NCI-H2196 treated with DMSO at 0.1 percent for 48 hours (cell line): ENCODE results near the gene HENMT1.
"Not testable (repeated sequence)": the region's sequence is repeated elsewhere in the genome, so short reads cannot be mapped to it uniquely, and the experiment has no call there.

Experiments
- DNase-seq: peaks from one replicate; lab custom pipeline; 2025; ENCODE audit not compliant: unreplicated experiment; lab: John Stamatoyannopoulos, UW

HENMT1 gene

DNA sequence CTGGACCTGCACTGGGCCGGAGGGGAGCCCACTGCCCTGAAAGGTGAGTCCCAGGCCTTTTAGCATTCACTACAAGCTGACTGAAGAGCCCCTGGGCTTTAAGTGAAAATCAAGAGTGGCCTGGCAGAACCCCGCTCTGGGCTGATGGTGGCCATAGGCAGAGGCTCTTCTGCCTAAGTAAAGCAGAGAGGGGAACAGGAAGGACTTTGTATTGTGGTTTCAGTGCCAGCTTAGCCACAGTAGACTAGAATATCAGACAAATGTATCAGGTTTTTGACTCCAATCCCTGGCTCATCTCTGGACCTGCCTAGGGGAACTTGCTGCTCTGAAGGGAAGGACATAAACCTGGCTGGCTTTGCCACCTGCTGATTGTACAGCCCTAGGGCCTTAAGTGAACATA, 10.2 kb upstream of the HENMT1 start:
- no peak for DNase-seq

DNA sequence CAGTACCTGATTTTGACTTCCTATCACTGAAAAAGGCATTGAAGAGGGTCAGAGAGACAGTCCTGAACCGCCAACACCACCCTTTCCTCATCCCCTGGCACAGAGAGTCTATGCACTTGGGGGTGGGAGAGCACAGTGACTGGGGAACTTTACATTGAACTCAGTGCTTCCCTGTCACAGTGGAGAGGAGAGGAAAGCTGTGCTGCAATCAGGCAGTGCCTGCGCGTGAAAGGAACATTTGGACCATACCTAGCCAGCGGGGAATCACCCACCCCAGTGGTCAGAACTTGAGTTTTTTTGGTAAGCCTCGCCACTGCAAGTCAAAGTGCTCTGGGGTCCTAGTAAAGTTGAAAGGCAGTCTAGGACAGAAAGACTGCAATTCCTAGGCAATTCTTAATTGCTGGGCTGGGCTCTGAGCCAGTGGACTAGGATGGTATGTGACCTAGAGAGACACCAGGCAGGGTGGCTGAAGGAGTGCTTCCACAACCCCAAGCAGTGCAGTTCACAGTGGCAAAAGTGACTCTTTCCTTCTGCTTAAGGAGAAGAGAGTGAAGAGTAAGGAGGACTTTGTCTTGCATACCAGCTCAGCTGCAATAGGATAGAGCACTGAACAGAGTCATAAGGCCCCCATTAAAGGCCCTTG, 9.4 kb upstream of the HENMT1 start:
- no peak for DNase-seq

DNA sequence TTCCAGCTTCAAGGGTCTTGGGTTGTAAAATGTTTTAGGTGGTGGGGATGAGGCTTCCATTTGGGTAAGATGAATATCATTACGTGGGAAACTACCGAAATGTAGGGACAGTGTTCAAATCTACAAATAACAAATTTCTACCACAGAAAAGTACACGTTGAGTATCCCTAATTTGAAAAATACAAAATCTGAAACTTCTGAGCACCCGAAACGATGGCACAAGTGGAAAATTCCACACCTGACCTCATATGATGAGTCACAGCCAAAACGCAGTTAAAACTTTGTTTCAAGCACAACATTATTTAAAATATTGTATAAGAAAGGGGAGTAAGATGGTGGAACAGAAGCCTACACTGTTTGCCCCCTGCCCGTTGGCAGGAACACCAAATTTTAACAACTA, 8.8 kb upstream of the HENMT1 start:
- DNase-seq, result no peak

DNA sequence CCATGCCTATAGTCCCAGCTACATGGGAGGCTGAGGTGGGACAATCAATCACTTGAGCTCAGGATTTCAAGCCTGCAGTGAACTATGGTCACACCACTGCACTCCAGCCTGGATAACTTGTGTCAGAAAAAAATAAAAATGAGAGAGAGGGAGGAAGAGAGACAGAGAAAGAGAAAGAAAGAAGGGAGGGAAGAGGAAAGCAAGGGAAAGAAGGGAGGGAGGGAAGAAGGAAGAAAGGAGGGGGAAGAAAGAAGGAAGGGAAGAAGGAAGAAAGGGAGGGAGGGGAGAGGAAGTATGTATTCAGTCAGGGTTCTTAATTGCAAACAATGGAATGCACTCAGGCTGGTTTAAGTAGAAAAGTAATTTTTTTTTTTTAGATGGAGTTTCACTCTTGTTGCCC, 7.9 kb upstream of the HENMT1 start:
- no peak for DNase-seq

DNA sequence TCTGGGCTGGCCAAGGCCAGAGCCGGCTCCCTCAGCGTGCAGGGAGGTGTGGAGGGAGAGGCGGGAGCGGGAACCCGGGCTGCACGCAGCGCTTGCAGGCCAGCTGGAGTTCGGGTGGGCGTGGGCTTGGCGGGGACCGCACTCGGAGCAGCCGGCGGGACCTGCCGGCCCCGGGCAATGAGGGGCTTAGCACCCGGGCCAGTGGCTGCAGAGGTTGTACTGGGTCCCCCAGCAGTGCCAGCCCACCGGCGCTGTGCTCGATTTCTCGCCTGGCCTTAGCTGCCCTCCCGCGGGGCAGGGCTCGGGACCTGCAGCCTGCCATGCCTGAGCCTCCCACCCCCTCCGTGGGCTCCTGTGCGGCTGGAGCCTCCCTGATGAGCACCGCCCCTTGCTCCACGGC, 6.5 kb upstream of the HENMT1 start:
- not testable (repeated sequence) for DNase-seq

DNA sequence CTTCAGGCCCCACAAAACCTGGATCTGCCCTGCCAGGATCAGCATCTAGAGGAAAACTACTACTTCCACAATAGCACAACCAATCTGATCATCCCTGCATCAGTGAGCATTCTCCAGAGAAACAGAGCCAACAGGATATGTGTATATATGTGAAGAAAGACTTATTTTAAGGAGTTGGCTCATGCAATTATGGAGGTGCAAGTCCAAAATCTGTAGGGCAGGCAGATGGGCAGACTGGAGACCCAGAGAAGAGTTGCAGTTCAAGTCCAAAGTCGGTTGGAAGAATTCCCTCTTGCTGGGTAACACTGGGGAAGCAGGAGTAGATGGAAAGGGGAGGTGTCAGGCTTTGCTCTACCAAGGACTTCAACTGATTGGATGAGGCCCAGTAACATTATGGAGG, 4.9 kb upstream of the HENMT1 start:
- no peak for DNase-seq

DNA sequence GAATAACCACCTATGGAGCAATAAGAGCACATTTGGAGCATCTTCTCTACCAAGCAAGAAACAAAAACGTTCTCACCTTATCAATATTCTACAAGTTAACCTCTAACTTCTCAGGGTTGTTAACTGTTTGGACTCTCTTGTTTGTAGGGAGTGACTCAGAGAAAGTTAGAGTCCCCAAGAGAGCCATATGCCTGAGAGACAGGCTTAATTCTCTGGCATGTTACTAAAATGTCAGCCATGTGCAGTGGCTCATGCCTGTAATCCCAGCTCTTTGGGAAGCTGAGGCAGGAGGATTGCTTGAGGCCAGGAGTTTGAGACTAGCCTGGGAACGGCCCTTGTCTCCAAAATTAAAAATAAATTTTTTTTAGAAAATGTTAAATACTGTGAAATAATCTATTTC, 4.2 kb upstream of the HENMT1 start:
- DNase-seq, result no peak

DNA sequence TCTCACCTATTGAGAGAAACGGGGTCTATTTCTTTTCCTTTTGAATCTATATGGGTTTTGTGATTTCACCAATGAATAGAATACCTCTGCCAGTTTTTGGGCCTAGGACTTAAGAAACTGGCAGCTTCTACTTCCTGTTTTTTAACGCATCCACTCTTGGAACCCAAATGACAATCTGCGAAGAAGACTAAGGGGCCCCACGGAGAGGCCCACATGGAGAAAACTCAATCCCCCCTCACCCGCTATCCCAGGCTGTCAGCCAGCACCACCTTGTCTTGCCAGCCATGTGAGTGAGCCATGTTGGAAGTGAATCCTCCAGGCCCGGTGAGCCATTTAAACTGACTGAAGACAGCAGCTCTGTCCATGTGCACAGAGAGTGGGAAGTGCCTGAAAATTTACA, 3.6 kb upstream of the HENMT1 start:
- DNase-seq, result no peak

DNA sequence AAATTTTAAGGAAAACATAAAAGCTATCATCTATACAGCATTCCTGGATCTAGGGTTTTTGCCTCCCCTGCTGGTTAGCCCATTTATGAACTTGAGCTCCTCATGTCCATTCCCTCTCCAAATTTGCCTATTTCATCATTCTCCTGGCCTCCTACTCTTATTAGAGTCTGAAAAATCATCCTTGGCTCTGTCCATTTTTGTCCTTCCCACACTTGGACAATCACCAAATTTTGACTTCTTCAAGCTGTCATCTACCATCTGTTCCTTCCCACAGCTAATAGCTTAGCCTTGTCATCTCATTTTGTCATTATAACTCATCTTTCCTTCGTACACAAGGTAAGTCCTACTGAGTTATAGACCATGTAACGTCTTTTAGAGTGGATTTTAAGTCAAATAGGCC, 2.2 kb upstream of the HENMT1 start:
- no peak for DNase-seq

DNA sequence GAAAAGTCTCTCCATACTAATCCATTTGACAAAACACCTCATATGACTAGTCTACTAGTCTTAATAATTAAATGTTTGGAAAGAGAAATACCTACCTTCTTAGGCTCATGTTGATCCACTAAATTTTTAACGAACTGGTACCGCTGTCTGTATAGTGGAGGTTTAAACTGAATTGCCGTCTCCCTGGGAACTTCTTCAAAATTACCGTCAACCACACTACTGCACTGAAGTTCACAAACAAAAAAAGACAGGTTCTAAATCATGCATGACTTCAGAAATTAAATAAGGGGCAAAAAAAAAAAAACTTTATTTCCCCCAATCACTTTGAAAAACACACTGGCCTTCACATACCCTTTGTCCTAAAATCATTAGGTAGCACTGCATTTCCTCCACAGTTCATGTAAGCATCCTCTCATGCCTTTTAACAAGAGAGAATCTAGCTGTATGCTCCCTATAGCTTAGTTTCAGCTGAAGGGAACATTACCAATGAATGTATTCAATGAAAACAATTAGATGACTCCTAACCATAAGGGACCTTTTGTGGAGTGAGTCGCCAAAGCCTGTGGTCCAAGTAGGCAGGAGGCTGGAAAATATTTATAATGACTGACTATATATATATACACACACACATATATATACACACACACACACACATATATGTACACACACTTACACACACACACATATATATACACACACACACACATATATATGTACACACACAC, 3.4 kb downstream of the HENMT1 start:
- no peak for DNase-seq

DNA sequence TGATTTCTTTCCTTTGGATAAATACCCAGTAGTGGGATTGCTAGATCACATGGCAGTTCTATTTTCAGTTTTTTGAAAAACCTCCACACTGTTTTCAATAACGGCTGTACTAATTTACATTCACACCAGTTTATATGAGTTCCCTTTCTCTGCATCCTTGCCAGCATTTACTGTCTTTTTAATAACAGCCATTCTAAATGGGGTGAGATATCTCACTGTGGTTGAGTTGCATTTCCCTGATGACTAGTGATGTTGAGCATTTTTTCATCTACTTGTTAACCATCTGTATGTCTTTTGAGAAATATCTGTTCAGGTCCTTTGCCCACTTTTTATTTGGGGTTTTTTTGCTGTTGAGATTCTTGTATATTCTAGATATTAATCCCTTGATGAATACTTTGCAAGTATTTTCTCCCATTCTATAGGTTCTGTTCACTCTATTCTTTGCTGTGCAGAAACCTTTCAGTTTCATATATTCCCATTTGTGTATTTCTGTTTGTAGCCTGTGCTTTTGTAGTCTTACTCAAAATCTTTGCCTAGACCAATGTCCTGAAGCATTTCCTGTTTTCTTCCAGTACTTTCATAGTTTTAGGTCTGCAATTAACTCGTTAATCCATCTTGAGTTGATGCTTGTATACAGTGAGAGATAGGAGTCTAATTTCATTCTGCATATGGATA, 7.3 kb downstream of the HENMT1 start:
- DNase-seq, result no peak

DNA sequence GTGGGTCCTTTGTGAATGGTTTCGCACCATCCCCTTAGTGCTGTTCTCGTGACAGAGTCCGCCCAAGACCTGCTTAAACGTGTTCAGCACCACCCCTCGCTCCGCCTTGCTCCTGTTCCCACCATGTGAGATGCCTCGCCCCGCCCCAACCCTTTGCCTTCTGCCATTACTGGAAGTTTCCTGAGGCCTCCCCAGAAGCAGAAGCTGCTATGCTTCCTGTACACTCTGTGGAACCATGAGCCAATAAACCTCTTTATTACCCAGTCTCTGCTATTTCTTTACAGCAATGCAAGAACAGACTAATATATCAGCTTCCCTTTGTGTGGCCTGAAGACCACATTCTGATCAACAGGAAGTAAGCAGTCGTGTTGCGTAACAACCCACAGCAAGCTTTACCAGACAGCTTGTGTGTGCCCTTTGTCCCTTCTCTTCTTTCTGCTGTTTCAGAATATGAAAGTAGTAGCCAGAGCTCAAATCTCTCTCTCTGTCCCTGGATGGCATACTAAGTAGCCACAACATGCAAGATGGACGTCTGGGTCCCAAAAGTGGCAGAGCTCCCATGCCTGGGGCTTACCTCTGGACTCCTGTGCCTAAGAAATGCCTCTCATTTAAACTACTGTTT, 14.1 kb downstream of the HENMT1 start:
- no peak for DNase-seq

DNA sequence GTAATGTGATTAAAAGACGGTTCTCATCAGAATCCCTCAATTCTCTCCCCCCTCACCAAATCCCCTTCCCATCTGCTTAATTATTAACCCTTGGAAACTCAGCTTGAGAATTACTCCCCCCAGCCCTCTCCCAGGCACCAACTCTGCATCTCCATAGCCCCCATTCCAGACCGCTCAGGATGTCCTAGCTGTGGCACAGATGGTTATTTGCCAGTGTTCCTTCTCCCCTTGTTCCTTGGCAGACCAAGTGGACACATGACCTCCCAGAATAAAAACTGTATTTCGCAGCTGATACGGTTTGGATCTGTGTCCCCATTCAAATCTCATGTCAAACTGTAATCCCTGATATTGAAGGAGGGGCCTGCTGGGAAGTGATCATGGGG, 14.6 kb downstream of the HENMT1 start:
- DNase-seq, result no peak

DNA sequence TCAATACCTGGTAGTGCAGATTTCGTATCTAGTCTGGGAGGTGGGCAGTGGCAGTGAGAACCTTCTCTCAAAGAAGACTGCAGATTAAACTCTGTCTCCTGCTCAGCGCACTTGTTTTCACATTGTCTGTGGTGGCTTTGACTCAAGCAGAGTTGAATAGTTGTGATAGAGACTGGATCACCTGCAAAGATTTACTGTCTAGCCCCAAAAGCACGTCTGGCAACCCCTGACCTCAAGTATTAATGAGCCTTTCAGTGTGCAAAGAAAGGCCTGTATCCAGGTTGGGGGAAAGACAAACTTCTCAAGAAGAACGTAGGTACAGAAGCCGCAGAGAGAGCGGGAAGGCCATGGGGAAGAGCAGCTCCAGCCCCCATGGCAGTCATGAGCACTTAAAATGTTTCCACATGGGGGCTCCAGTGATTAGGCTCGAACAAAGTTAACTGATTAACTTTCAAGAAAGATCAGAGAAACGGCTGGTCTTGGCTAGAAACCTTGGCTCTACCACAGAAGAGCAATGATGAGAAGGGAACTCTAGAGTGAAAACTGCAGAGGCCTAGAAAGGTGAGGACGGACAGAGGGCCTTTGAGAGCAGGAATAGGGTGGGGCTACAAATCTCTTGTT, 15.2 kb downstream of the HENMT1 start:
- DNase-seq, result no peak

DNA sequence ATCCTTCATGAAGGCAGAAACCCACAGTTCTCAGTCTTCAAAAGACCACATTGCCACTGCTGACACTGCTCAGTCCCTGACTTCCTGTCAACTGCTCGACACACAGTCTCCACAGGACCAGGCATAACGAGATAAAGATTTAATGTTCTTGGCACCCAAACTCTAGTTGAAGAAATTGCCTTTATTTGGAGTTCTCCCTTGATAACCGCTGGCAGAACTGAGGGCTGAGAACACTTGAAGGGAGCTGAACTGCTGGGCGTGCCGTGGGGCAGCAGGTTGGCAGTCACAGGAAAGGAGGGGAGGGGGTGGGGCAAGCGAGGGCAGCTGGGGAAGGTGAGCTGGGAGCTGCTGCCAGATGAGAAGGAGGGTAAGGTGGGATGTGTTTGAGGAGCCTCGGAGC, 15.9 kb downstream of the HENMT1 start:
- DNase-seq, result no peak

DNA sequence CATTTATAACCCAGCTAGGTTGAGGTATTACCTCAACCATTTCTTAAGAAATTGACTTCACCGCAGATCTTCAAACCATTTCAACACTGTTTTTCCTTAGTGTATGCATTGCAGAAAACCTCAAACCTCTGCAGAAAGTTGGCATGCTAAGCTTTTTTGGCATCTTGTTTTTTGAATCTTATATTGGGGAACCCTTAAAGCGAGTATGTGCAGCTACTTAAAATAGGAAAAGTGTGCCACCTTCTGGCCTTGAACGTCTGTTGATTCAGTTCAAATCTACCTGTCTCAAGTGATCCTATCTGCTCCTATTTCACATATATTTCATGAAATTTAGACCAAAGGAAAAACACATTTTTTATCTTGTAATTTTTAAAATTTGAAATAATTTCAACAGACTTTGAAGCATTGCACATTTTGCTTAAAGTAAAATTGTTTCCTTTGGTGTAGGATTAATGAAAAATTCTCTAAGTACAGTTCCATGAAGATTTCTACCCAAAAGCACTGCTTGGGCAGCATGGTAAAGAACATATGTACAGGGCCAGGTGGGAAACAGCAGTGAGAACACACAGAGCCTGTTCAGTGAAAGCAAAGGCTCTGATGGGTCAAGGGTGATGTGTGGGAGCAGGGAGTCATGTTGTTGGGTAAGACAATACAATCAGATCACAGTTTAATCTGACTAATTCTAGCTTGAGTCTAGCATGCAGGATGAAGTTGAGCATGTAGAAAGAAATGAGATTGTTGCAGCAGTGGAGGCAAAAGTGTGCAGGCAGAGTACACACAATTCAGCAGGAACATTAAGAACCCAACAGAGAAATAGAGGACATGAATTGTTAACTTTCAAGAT, 17.2 kb downstream of the HENMT1 start:
- DNase-seq, result peak; percentile 25

DNA sequence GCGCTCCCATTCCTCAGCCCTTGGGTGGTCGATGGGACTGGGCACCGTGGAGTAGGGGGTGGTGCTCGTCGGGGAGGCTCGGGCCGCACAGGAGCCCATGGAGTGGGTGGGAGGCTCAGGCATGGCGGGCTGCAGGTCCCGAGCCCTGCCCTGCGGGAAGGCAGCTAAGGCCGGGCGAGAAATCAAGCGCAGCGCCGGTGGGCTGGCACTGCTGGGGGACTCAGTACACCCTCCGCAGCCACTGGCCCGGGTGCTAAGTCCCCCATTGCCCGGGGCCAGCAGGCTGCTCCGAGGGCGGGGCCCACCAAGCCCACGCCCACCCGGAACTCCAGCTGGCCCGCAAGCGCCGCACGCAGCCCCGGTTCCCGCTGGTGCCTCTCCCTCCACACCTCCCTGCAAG, 20.0 kb downstream of the HENMT1 start:
- DNase-seq, result not testable (repeated sequence)

DNA sequence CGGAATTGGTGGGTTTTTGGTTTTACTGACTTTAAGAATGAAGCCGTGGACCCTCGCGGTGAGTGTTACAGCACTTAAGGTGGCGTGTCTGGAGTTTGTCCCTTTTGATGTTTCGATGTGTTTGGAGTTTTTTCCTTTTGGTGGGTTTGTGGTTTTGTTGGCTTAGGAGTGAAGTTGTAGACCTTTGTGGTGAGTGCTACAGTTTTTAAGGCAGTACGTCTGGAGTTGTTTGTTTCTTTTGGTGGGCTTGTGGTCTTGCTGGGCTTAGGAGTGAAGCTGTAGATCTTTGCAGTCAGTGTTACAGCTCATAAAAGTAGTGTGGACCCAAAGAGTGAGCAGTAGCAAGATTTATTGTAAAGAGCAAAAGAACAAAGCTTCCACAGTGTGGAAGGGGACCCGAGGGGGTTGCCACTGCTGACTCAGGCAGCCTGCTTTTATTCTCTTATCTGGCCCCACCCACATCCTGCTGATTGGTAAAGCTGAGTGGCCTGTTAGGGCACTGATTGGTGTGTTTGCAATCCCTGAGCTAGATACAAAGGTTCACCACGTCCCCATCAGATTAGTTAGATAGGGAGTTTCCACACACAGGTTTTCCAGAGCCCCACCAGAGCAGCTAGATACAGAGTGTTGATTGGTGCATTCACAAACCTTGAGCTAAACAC, 20.9 kb downstream of the HENMT1 start:
- no peak for DNase-seq

DNA sequence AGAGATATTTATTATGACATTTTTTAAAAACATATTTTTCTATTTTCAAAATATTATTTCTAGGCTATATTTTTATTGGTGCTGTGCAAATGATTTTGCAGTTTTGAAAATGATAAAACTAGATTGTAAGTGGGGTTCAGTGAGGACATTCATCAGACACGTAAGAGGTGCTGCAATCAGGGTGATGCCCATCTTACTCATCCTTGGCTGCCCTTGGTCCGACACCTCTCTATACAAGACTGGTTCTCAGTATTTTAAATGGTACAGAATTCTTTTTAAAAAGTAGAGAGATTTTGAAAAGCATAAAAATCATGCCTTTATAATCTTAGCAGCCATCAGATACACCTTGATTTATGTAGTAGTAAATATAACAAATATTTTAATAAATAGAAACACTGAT, 24.0 kb downstream of the HENMT1 start:
- DNase-seq, result no peak

DNA sequence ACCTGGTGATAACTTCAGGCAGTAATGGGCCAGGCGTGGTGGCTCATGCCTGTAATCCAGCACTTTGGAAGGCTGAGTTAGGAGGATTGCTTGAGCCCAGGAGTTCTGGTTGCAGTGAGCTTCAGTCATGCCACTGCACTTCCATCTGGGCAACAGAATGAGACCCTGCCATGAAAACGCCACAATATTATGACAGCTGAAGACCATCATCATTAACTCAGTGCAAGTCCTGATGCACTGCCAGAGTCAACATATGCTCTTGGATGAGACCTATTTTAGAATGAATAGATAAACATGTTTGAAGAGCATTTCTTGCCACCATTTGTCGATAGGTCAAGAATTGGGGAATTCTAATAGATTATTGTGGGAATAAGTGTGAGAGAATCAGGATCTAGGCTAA, 26.4 kb downstream of the HENMT1 start:
- DNase-seq, result no peak
